Mucosa of descending colon (tissue), 3 donors: ENCODE results near the gene KMT5C. TPM values are rescaled to one million over a fixed set of nuclear protein-coding genes. Genes with fewer than 3 reads are reported as not detected.

Experiments
- ATAC-seq: fragments of 200-7000 bp; cut with Tn5 transposase; one replicate; pipeline ENCODE4 v1.9.1; 2020; ENCODE audit warnings: mild to moderate bottlenecking, moderate library complexity
- DNase-seq, 3 donors: peaks; one replicate each; pipeline ENCODE4 v3.0.0-alpha.2; 2020
- H3K36me3 ChIP-seq: fragments of 200-600 bp; one replicate; pipeline ENCODE4 v1.8.0; 2021; ENCODE audit warnings: low read depth, mild to moderate bottlenecking
- H3K4me1 ChIP-seq: fragments of 200-600 bp; one replicate; pipeline ENCODE4 v1.8.0; 2021; ENCODE audit warnings: low read depth, mild to moderate bottlenecking
- H3K4me3 ChIP-seq: fragments of 200-600 bp; one replicate; pipeline ENCODE4 v1.8.0; 2021; ENCODE audit warnings: mild to moderate bottlenecking
- H3K9me3 ChIP-seq: fragments of 200-600 bp; one replicate; pipeline ENCODE4 v1.8.0; 2021; ENCODE audit warnings: mild to moderate bottlenecking
- intact Hi-C, 2 donors: fragments of 100-400 bp; cut with DNase I in 1 of 2; cut with micrococcal nuclease in 1 of 2; formaldehyde crosslinking; loops; one replicate each; pipeline versions ENCODE4 v1.11.0 to v1.11.1; 2022; cut with DNase I, micrococcal nuclease
- total RNA-seq, 3 donors: library from RNA; stranded (reverse); fragmentation: NEBNext Ultra II Directional in 2 of 3; extraction: Animal tissue kit (Norgen Biotek cat#: 25700) in 2 of 3; gene quantifications; one replicate each; pipeline versions ENCODE4 v1.2.1 to v1.2.4, GENCODE V29; 2021 to 2023
- TF ChIP-seq, protein P1 (sequence below): fragments of 200-600 bp; IDR thresholded peaks from one replicate; pipeline ENCODE4 v1.8.0; 2022; ENCODE audit warnings: antibody characterized with exemption, mild to moderate bottlenecking
- donor health status: DM: no; HTN: no; CAD: no; lungs with moderate emphysema.
- donor health status: DM: no; HTN: no; CAD: no.
- donor health status: DM: no; HTN: yes; CAD: no.

The KMT5C gene
- total RNA-seq, 3 donors from 2014 or later: 14.7 to 19.3 (median 16.5) TPM

DNA sequence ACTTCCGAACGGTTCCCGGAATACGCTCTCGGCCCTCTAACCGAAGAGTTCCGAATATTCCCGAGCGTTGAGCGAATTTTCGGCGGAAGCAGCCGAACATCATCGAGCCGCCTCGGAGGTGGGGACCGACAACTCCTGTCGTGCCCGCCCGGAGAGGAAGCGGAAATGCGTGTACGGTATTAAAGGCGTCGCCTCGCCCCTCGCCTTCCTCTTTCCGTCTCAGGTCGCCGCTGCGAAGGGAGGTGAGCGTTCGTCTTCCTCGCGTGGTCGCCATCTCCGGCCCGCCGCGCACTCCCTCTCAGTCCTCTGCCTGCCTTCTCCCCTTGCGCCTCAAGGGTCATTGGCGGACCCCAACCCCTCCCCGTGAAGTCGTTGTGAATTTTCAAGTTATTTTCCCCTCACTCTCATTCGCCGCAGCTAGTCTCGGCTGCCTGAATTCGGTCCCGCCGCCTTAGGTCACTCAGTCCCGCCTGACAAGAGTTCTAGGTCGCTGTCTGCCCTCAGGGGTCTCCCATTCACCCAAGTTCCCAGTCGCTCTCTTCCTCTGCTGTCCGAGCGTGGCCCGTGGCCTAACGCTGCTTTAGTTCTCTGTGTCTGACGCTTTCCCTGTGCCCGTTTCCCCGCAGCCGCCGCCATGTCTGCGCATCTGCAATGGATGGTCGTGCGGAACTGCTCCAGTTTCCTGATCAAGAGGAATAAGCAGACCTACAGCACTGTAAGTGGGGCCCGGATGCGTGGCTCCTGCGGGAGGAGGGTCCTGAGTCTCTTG is 46.2 kb downstream of the KMT5C start, which contains the start of gene RPL28:
Gene RPL28, plus strand, starts transcription at position 209 of the 769 bp plus-strand sequence. Its CDS starts 426 bp downstream, at position 635.
- no peaks in the 10 kb centered on the region for H3K36me3 ChIP-seq
- peak; percentile 99 to 100 (median 99) for DNase-seq
- TF ChIP-seq, protein P1, sequence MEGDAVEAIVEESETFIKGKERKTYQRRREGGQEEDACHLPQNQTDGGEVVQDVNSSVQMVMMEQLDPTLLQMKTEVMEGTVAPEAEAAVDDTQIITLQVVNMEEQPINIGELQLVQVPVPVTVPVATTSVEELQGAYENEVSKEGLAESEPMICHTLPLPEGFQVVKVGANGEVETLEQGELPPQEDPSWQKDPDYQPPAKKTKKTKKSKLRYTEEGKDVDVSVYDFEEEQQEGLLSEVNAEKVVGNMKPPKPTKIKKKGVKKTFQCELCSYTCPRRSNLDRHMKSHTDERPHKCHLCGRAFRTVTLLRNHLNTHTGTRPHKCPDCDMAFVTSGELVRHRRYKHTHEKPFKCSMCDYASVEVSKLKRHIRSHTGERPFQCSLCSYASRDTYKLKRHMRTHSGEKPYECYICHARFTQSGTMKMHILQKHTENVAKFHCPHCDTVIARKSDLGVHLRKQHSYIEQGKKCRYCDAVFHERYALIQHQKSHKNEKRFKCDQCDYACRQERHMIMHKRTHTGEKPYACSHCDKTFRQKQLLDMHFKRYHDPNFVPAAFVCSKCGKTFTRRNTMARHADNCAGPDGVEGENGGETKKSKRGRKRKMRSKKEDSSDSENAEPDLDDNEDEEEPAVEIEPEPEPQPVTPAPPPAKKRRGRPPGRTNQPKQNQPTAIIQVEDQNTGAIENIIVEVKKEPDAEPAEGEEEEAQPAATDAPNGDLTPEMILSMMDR: no peak
- H3K4me3 ChIP-seq: peak within 1 kb of the TSS; percentile 62
- peaks cover 42% of the 10 kb centered on the region for H3K4me1 ChIP-seq
- peak; percentile 85 for ATAC-seq
- intact Hi-C loops: loop anchor here (10.0 kb wide), 2 partner anchors 81 to 91 kb away; no protein-coding TSS in a partner anchor
- H3K9me3 ChIP-seq: no peaks in the 10 kb centered on the region

DNA sequence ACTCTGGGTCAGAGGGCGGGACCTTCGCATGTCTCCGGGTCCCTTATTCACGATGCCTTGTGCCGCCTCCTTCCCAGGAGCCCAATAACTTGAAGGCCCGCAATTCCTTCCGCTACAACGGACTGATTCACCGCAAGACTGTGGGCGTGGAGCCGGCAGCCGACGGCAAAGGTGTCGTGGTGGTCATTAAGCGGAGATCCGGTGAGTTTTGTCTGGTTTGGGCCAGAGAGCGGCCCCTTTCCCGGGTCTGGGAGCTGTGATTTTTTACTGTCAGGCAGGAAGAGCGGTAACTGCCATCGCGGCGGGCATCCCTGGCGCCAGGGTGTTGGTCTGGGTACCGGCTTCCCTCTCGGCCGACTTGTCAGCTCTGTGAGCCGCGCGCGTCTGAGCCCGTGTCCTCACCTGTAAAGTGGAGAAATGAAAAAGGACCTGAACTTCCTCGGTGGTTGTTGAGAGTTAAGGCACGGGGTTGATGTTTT is 46.9 kb downstream of the KMT5C start:
- intact Hi-C loops: loop anchor here (10.0 kb wide), 2 partner anchors 82 to 92 kb away; no protein-coding TSS in a partner anchor
- DNase-seq: peak in 2 of 3 donors; percentile 31 to 53
- no peak for ATAC-seq
- H3K4me1 ChIP-seq: peaks cover 42% of the 10 kb centered on the region
- H3K36me3 ChIP-seq: no peaks in the 10 kb centered on the region
- H3K9me3 ChIP-seq: no peaks in the 10 kb centered on the region
- TF ChIP-seq, protein P1: no peak
- peak overlapping the region; percentile 62 for H3K4me3 ChIP-seq

DNA sequence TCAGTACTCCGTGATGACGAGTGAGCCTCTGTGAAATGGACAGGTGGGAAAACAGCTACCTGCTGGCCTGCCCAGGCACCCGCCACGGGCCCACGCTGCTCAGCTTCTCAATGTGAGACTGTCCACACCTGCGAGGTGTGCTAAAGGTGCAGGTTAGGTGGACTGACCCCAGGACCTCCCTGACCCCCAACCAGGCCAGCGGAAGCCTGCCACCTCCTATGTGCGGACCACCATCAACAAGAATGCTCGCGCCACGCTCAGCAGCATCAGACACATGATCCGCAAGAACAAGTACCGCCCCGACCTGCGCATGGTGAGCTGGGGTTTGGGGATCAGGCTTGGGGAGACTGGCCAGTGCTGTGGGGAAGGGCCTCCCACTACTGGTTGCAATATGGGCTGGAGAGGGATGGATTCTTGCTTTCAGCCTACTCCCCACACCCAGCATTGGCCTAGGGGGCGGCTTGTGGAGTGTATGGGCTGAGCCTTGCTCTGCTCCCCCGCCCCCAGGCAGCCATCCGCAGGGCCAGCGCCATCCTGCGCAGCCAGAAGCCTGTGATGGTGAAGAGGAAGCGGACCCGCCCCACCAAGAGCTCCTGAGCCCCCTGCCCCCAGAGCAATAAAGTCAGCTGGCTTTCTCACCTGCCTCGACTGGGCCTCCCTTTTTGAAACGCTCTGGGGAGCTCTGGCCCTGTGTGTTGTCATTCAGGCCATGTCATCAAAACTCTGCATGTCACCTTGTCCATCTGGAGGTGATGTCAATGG is 48.2 kb downstream of the KMT5C start:
- DNase-seq (no peak), ATAC-seq (no peak)
- TF ChIP-seq, protein P1: no peak
- Histone ChIP-seq H3K4me3 (no peak overlapping the region), H3K9me3 (no peaks in the 10 kb centered on the region), H3K4me1 (peaks cover 39% of the 10 kb centered on the region), H3K36me3 (no peaks in the 10 kb centered on the region)
- intact Hi-C loops: loop anchor here (10.0 kb wide), 2 partner anchors 83 to 93 kb away; no protein-coding TSS in a partner anchor

DNA sequence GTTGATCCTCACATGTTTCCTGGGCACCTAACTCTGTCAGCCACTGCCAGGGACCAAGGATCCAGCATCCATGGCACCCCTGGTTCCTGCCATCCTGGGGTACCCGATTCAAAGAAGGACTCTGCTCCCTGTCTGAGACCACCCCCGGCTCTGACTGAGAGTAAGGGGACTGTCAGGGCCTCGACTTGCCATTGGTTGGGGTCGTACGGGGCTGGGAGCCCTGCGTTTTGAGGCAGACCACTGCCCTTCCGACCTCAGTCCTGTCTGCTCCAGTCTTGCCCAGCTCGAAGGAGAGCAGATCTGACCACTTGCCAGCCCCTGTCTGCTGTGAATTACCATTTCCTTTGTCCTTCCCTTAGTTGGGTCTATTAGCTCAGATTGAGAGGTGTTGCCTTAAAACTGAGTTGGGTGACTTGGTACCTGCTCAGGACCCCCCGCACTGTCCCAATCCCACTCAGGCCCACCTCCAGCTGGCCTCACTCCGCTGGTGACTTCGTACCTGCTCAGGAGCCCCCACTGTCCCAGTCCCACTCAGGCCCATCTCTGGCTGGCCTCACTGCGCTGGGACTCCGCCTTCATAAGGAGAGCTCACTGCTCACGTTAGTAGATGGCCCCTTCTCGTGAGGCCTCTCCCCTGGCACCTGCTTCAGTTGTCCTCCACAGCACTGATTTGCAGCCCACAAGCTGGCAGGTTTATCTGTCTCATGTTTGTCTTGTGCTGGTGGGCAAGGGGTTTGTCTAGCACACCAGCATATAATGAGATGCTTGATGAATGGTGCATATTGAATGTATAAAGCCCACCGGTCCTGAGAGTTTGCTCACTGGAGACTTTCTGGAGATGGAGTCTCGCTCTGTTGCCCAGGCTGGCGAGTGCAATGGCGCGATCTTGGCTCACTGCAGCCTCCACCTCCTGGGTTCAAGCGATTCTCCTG is 50.0 kb downstream of the KMT5C start:
- TF ChIP-seq, protein P1: no peak
- no peaks in the 10 kb centered on the region for H3K9me3 ChIP-seq
- ATAC-seq: no peak
- no peak for DNase-seq
- no peak overlapping the region for H3K4me3 ChIP-seq
- H3K4me1 ChIP-seq: peaks cover 29% of the 10 kb centered on the region
- intact Hi-C loops: loop anchor here (10.0 kb wide), 2 partner anchors 85 to 95 kb away; no protein-coding TSS in a partner anchor
- no peaks in the 10 kb centered on the region for H3K36me3 ChIP-seq

DNA sequence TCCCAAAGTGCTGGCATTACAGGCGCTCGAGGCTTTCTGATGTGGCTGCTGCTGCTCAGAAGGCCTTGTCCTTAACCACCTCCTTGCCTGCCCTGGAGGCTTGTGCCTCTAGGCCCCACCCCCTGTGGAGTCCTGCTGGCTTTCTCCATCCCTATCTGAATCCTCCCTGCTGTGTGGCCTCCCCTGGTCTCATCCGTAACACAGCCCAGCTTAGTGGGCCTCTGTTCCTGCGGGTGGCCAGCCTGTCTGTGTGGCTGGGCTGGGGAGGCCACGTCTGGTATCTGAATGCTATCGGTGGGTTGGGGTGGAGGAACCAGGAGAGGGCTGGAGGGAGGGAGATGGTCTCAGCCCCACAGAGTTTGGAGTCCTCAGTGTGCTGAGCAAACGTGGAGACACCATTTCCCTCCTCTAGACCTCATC is 50.8 kb downstream of the KMT5C start:
- Histone ChIP-seq H3K36me3 (no peaks in the 10 kb centered on the region), H3K4me3 (no peak overlapping the region), H3K4me1 (peaks cover 24% of the 10 kb centered on the region), H3K9me3 (no peaks in the 10 kb centered on the region)
- ATAC-seq (no peak), DNase-seq (no peak)
- TF ChIP-seq, protein P1: no peak
- intact Hi-C loops: no loop called here
